HL-60/S4 treated with phorbol 12-myristate 13-acetate at 8.2 ng/mL for 4 days and 3 days (cell line): Measurements from ENCODE around the gene HTT.

Experiments used
- in situ Hi-C: fragments of 300-500 bp; cut with MboI; formaldehyde crosslinking; loops from 2 replicates; pipeline ENCODE4 v1.15.0; 2022; ENCODE audit warnings: low sequenced_read_pairs

The HTT gene

DNA sequence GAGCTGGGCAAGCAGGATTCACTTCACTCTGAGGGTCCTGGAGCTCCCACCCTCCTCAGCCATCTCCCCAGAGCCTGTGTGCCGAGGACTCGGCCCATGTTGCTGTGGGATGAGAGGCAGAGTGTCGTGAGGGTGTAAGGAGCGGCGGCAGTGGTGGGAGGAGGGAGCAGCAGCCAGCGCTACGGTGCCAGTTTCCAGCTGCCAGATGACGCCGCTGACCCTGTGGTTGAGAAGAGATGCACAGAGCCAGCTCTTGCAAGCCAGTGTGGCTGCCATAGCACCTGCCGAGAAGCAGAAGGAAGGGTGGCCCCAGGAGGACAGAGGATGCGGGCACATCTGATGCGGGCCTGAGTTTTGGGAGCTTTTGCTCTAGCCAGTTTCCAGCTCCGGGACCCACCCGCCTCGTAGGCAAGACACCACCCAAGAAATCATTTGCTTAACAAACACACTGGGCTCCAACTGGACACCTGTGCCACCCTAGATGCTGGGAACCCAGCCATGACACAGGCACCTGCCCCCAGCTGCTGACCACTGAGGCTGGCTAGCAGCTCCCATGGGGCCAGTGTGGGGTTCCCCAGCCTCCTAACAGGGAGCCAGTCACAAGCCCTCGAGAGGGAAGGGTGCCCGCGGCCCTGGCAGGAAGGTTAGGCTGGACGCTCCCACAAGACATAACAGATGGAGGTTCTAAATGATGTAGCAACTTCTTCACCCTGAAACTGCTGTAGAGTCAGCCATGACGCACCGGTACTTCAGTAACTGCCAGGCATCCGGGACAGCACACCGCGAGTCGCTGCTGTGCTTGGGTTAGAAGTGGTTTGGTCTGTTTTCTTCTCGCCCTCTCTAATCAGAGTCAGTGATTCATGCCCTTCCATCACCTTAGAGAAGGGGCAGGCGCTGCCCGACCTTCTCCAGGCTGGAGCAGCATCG is 183.3 kb downstream of the HTT start:
- in situ Hi-C loops: no loop called here

DNA sequence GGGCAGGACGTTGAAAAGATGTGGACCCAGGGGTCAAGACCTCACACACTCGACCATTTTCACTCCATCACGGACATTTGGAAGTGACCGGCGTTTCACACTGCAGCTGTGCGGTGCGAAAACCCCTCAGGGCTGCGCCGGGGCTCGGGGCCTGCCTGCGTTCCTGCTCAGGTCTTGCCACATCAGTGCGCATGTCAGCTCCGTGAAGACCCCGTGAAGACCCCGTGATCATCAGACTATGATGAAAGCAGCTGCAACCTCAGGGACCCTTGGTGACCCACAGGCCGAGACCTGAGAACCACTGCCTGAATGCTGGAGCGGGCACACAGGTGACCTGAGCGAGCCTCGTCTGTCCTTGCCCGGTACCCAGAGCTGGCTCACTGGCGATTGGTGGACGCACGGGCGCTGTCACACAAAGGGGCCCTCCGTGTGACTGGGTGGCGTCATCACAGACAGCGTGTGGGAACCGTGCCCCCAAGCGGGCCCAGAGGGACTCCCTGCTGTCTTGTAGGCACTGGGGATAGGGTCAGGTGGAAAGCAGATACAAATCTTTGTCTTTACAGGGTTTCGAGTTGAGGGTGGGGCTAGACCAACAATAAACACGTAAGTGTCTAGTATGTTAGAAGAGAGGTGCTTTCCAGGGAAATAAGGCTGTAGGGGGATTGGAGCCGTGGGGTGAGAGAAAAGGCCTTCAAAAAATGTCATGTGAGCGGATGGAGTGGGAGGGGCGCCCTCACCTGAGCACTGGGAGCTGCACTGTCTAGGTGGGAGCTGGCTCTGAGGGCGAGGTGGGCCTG is 187.1 kb downstream of the HTT start:
- in situ Hi-C loops: no loop called here

DNA sequence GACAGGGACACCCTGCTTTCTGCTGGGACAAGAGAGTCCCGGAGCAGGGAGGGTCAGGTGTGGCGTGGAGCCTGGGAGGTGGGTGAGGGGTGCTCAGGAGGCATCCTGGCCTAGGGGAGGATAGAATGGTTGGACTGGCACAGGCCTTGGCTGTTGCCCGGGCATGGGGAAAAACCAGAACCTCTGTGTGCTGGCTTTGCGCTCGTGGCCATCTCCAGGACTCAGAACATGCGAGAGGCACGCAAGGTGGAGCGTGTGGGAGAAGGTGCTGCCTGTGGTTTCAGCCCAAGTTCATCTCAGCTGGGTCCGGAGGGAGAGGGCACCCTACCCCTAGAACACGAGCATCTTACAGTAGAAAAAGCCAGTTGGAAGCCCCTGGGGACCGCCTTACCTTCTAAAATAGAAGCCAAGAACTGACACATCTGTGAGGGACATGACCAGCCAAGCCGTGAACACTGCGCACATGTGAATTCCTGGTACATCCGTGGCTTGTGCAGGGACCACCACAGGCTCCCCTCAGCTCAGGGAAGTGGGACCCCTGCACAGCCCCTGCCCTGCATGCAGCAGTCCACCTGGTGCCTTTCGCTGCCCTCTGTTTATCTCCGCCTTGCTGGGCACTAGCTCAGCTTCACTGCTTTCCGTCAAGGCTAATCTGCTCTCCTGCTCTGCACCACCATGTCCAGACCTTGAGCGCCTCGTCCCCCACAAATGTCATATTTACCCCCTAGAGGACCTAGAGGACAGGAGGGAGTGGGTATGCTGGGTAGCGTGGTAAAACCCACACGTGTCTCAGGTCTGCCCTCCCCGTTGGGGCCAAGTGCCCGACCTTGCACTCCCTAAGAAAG is 187.9 kb downstream of the HTT start:
- in situ Hi-C loops: no loop called here

DNA sequence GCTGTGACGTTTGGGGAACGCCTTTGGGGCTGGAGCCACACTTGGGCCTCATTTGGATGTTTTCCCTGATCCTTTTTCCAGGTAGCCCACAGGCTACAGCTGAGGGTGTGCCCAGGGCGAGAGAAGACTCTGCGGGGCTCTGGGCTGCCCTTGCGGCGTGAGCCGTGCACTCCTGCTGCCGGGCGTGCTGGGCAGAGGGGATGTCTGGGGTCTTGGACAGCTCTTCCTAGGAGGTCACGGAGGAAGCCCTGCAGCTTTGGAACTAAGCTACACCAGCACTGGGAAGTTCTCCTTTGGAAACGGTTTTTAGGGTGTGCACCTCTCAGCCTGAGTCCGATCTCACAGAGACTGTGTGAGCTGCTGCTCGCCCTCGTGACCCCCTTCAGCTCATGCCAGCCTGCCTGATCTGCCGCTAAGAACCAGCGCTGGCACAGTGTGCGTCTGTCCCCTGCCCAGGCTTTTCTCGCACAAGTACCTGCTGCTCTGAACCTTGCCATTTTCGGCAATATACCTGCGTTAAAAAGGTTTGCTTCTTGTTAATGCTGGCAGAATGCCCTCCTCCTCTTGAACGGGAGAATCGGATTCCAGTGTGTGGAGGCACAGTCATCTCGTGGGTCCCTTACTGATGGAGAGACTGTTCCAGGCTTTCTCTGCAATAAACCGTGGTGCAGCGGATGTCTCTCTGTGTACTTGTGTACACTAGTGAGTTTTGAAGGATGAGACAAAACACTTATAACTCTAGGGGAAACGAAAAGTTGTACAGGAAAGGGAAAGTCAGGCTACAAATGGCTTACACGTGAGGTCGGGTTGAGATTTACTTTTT is 188.8 kb downstream of the HTT start:
- in situ Hi-C loops: no loop called here

DNA sequence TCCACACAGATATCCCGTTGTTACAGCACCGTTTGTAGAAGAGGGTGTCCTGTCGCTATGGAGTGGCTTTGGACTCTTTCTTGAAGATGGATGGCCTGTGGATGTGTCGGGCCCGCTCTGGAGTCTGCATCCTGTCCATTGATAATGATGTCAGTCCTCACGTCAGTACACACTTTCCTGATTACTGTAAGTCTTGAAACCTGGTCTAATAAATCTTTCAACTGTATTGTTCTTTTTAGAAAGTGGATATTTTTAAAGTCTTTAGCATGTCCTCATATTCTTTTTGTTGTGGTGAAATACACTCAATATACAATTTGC is 189.4 kb downstream of the HTT start:
- in situ Hi-C loops: no loop called here

DNA sequence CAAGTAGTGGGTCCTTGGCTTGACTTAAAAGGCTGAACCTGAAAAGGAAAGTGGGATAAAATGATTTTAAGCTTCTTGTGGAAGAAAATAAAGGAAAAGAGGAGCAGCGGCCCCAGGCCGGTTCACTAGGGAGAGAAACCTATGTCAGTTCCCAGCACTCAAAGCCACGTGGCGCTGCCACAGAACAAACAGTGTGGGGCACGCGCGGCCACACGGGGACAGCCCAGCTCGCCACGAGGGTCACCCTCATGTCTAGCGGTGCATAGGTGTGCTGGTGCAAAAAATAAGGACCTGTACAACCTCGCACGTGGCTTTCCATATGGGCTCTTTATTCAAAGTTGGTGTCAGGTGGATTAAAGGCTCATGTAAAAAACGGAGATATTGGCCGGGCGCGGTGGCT is 191.6 kb downstream of the HTT start:
- in situ Hi-C loops: no loop called here

DNA sequence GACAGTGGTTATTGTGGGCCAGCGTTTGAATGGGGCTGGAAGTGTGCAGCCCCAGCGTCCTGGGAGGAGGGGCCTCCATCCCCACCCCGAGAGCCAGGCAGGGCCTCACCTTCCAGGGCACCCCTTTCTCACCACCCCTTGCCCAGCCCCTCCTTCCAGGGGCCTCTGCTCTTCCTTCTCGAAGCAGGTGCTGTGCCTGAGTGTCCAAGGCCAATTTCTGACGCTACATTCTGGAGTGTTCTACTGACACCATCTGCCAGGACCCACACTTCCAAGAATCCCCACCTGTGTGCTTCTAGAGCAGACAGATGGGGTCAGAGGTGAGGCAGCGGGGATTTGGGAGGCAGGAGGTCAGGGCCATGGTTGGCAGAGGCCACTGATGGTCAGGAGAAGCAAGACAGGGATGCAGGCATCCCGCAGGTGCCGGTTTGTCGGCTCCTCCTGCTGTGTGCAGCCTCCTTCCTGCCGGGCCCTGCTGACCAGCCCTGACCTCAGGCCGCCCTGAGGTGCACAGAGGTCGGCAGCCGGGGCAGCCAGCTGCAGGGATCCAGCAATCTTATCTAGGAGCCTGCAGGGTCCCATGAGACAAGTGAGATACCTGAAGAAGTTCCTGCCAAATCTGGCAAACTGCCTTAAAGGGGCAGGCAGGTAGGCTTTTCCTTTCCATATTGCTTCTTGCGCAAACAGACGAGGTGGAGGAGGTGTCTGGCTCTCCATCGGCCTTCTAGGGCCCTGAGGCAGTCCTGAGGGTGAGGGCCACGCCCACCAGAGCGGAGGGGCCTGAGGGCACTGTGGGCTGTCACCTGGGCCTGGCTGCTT is 193.3 kb downstream of the HTT start:
- in situ Hi-C loops: no loop called here

DNA sequence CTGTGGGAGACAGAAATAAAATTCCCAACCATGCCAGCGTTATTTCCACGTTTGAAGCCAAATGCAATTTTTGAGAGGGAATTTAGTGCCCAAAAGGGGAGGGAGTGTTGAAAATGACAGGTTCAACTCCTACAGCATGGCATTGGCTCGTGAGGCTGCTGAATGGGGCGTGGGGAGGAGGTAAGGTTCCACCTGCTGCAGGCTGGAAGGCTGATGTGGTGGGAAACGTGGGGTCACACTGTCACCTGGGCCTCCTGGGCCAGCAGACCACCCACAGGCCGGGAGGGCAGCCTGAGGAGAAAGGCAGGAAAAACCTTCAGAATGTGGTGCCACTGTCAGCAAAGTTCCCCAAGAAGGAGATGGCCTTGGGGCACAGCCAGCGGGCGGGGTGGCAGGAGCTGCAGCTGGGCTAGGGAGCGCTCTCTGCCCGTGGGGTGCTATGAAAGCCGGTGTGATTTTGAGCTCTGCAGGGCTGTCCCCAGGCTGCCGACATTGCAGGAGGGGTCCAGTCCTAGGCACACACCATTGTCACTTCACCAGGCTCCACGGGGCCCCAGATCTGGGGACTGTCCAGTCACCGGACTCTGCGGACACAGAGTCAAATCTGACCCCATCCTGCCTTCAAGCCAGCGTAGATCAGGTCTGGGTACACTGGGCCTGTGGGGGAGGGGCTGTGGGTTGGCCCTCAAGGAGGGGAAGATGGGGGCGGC is 194.1 kb downstream of the HTT start:
- in situ Hi-C loops: no loop called here

DNA sequence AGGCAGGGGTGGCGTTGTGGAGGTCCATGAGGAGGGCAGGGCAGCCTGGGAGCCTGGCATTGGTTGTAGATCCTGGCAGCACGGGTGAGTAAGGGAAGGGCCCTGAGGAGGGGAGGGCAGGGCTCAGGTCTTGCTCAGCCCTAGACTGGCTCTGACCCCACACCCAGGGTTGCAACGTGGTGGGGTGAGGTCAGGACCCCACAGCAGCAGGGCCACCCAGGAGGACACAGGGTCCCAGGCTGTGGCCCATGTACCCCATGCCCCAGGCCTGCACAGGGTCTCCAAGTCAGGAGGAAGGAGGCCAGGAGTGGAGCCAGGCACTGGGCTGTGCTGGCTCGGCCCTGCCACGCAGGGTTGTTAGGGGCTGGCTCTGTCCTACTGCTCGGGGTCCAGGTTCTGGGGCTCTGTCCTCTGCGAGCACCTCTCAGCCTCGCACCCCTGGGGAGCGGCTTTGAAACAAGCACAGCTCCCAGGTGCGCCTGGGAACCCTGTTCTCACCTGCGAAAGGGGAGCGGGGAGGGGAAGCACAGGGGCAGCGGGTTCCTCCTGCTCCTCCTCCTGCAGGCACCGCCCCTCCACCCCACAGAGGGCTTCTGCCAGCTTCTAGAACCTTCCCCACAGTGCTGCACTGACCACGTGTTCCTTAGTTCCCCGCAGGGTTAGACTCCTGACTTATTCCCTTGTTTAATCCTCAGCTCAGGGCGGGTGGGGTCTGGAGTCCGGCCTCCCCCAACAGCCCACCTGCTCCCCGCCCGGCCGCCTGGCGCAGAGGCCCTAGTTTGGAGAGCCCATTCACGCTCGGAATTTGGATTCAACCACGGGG is 194.8 kb downstream of the HTT start:
- in situ Hi-C loops: no loop called here

DNA sequence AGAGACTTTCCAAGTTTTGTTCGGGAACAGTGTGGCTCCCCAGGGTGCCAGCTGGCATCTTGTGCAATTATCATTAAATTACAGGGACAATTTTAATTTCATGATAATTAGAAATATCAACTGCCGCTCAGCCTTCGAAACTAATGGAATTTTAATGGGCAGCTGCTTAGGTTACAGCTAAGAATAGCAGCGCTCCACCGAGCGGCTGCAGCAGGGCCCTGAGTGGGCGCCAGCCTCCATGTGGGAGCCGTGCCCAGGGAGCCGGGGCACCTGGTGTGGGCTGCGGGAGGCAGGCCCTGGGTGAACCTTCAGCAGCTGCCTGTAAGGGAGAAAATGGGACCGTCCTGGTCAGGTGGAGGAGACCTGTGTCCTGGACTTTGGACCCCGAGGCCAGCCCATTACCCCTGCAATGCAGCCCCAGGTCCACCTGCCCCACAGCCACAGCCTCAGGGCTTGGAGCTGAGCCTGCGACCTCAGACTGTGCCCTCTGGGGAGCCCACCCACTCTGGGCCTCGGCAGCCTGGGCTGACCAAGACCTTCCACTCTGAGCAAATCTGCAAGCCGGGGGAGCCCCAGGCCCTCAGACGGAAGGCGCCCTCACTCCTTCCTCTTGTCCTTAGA is 195.6 kb downstream of the HTT start:
- in situ Hi-C loops: no loop called here

DNA sequence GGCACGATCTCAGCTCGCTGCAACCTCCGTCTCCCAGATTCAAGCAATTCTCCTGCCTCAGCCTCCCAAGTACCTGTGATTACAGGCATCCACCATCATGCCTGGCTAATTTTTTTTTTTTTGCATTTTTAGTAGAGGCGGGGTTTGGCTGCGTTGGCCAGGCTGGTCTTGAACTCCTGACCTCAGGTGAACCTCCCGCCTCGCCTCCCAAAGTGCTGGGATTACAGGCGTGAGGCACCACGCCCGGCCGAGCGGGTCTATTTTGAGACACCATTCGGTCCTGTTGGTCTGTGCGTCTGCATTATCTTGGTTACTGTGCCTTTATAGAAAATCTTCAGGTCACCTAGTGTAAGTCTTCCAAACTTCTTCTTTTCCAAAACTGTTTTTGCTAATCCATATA is 196.7 kb downstream of the HTT start:
- in situ Hi-C loops: no loop called here

DNA sequence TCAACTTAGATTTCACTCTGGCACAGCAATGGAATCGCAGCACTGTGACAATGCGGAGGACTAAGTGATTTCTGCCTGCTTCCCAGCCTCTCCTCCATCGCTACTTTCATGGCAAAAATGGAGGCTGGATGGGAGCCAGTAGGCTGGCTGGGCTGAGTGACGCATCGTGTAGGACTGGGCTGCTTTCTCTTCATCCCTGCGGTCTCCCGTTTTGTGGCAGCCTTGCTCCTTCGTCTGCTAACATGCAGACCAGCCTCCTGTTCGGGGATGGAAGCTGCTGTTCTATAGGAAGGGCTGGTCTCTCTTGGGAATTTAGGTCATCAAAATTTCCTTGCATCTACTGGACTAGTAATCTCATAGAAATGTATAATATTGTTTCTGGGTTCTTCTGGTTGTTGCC is 202.5 kb downstream of the HTT start:
- in situ Hi-C loops: no loop called here

DNA sequence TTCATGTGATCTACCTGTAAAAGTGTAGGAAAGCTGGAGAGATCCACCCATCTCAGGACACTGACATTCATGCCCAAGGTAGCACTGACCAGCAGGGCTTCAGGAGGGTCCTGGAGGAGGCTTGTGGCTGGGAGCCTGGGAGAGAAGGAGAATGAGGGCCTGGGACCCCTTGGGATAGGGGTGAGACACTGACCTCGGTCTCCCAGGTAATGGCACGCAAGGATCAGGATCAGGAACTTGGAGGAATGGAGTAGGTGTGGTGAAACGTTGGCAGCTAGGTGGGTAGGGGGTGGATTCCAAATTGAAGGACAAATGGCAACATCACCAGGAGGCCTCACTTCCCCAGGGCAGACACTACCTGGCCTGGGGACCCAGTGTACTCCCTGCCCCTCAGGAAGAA is 206.0 kb downstream of the HTT start:
- in situ Hi-C loops: no loop called here

DNA sequence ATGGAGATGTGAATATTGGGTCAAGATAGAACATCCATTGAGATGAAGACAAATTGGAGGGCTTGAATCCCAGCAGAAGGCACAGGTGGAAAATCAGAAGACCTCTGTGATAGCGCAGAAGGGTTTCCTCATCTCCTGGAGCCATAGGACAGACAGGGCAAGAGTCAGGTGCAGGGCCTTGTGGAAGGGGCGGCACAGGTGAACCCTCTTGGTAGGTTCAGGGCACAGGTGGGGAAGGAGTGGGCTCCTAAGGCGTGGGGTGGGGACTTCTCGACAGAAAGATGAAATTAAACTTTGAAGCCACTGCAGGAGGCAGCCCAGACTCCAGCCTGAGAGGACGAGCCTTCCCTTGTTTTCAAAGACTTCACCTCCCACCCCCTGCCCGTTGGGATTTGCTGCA is 209.0 kb downstream of the HTT start:
- in situ Hi-C loops: no loop called here

DNA sequence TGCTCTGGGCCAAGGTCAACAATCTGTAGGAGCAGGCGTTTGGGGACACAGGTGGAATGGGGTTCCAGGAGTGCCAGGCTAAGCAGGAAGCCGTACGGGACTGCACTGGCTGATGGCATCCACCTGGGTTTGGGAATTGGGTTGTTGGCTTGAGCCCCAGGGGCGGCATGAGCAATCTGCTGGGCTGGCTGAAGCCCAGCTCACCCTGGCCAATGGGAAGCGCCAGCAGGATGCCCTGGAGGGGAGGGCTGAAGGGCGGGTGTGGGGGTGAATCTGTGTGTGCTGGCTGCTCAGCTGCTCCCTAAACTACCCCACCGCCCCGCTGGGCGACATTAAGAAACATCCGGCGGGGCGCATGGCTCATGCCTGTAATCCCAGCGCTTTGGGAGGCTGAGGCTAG is 209.4 kb downstream of the HTT start:
- in situ Hi-C loops: no loop called here

DNA sequence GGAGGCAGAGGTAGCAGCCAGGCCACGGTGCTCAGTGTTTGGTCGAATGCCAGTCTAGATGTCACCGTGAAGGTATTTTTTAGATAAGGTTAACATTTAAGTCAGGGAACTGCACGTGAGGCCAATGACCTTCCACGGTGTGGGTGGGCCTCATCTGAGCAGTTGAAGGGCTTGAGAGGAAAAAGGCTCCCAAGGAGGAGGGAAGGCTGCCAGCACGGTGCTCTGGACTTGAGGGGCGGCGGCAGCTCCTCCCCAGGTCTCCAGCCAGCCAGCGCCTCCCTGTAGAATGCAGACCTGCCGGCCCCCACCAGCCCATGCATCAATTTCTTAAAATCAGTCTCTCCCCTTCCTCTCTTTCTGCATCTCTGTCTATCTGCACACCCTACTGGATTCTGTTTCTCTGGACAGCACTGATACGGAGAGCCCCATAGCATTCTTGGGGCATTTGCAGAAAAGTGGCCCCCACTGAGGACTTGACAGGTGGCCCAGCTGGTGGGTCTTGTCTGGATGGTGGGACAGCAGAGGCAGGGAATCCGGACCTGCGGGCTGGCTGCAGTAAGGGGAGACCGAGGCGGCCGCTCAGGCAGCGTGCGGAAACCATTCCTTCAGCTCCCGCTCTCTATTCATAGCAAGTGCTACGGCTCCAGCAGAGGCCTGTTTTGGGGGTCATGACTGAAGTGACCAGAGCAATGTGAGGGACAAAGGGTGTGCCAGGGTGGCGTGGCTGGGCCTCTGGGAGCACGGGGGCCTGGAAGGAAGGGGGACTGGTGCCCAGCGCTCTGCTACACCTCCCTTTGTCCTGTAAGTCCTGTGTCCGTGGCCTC is 210.5 kb downstream of the HTT start:
- in situ Hi-C loops: no loop called here
